PC-9 (cell line): ENCODE results near the gene TTBK1. TPM values are rescaled to one million over a fixed set of nuclear protein-coding genes. Genes with fewer than 3 reads are reported as not detected.

Source experiments
- BruUV-seq: library from RNA; stranded (reverse); fragments of 400-500 nt; replicated peaks from 2 replicates; lab custom pipeline; 2021; lab: Mats Ljungman, UMichigan
- CTCF ChIA-PET: fragments of 300-600 bp; sonication (Branson Sonifier 250); formaldehyde crosslinking; loops from one replicate; lab custom pipeline; 2022; ENCODE audit warnings: antibody characterized with exemption; lab: Charles Lee
- POLR2A ChIA-PET: fragments of 300-600 bp; sonication (Branson Sonifier 250); formaldehyde crosslinking; loops from one replicate; lab custom pipeline; 2022; ENCODE audit warnings: antibody characterized with exemption; ENCODE audit not compliant: unreplicated experiment; lab: Charles Lee
- DNase-seq, 2 experiments: peaks; one replicate each; pipeline versions ENCODE4 v3.0.0 to v3.0.0-alpha.2; 2015 to 2022; ENCODE audit warnings: mixed read lengths in 1 of 2
- H2AFZ ChIP-seq: fragments of 200-600 bp; sonication (generic); 2 replicates; pipeline ENCODE4 v1.8.1; 2017; ENCODE audit warnings: antibody characterized with exemption
- H3F3A ChIP-seq: fragments of 200-600 bp; sonication (generic); 2 replicates; pipeline ENCODE4 v1.8.1; 2017; ENCODE audit warnings: antibody characterized with exemption, mild to moderate bottlenecking, low read depth; ENCODE audit not compliant: insufficient read depth
- H3K27ac ChIP-seq: fragments of 200-600 bp; sonication (generic); 2 replicates; pipeline ENCODE4 v1.6.1; 2016; ENCODE audit warnings: mixed run types
- H3K27me3 ChIP-seq: fragments of 200-600 bp; sonication (generic); 2 replicates; pipeline ENCODE4 v1.6.1; 2016; ENCODE audit warnings: low read depth, mixed run types; ENCODE audit not compliant: insufficient read depth
- H3K36me3 ChIP-seq: fragments of 200-600 bp; sonication (generic); 2 replicates; pipeline ENCODE4 v1.6.1; 2016; ENCODE audit warnings: low read depth, mixed run types
- H3K4me1 ChIP-seq: fragments of 200-600 bp; sonication (generic); replicated peaks from 2 replicates; pipeline ENCODE4 v1.6.1; 2016; ENCODE audit warnings: mixed run types; ENCODE audit not compliant: insufficient read depth
- H3K4me2 ChIP-seq: fragments of 200-600 bp; sonication (generic); 2 replicates; pipeline ENCODE4 v1.6.1; 2017; ENCODE audit warnings: mixed run types
- H3K4me3 ChIP-seq: fragments of 200-600 bp; sonication (generic); 2 replicates; pipeline ENCODE4 v1.6.1; 2016; ENCODE audit warnings: mixed run types
- H3K79me2 ChIP-seq: fragments of 200-600 bp; sonication (generic); 2 replicates; pipeline ENCODE4 v1.6.1; 2017; ENCODE audit warnings: low read depth, mixed run types
- H3K9me2 ChIP-seq: fragments of 200-600 bp; sonication (generic); 2 replicates; pipeline ENCODE4 v1.8.1; 2017; ENCODE audit warnings: mild to moderate bottlenecking; ENCODE audit not compliant: insufficient read depth
- H3K9me3 ChIP-seq: fragments of 200-600 bp; sonication (generic); 2 replicates; pipeline ENCODE4 v1.8.1; 2016; ENCODE audit warnings: low read depth; ENCODE audit not compliant: insufficient read depth
- H4K20me1 ChIP-seq: fragments of 200-600 bp; sonication (generic); 2 replicates; pipeline ENCODE4 v1.8.1; 2017; ENCODE audit not compliant: insufficient read depth
- EZH2 ChIP-seq: fragments of 200-600 bp; sonication (generic); IDR thresholded peaks from 2 replicates; pipeline ENCODE4 v1.8.0; 2017; ENCODE audit warnings: antibody characterized with exemption, low read depth
- intact Hi-C: fragments of 100-400 bp; cut with micrococcal nuclease; formaldehyde crosslinking; loops from one replicate; pipeline ENCODE4 v1.10.0; 2022; ENCODE audit not compliant: unreplicated experiment
- total RNA-seq: library from RNA; stranded (reverse); gene quantifications from 2 replicates; pipeline ENCODE4 v1.2.3, GENCODE V29; 2021
- TF ChIP-seq, protein P1 (sequence below): fragments of 200-600 bp; sonication (generic); conservative IDR thresholded peaks from 2 replicates; pipeline ENCODE4 v1.6.1; 2017; ENCODE audit warnings: mixed run types, antibody characterized with exemption, mild to moderate bottlenecking, moderate library complexity

Gene TTBK1
- total RNA-seq, 1 experiment from 2014 or later: 0.07 TPM

DNA sequence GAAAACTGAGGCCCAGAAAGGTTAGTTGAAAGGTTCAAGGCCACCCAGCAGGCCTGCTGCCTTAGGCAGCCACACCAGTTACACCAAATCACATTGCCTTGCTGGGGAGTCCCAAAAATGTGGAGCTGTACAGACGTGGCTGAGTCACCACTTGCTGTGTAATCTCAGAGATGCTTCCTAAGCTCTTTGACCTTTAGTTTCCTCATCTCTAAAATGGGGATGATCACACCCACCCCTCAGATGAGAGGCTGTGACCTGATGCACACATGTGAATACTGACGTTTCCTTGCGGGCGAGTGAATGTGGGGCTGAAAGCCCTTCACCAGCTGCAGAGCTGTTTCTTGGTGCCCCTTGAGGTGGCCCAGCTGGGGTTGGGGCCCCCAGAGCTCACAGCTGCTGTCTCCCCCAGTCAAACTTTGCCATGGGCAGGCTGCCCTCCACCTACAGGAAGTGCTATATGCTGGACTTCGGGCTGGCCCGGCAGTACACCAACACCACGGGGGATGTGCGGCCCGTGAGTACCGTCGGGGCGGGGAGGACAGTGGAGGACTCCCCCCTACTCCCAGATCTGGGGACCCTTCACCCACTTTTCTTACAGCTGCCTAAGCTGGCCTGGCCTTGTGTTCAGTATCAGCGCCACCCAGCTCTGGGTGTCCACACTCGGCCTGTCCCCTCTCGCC, 11.0 kb downstream of the TTBK1 start:
- Histone ChIP-seq H3K79me2 (no peaks in the 10 kb centered on the region), H3K4me1 (no peaks in the 10 kb centered on the region), H4K20me1 (no peaks in the 10 kb centered on the region), H3K9me2 (no peaks in the 10 kb centered on the region), H3F3A (no peaks in the 10 kb centered on the region; the same call in 1 of the 2 replicates), H3K36me3 (no peaks in the 10 kb centered on the region), H2AFZ (no peak overlapping the region), H3K9me3 (no peaks in the 10 kb centered on the region), H3K4me3 (no peak overlapping the region), H3K27me3 (peaks cover 8% of the 10 kb centered on the region; the same call in 1 of the 2 replicates), H3K27ac (no peak overlapping the region), H3K4me2 (no peak overlapping the region)
- POLR2A ChIA-PET: no interaction called here
- TF ChIP-seq EZH2: no peak
- TF ChIP-seq, protein P1, sequence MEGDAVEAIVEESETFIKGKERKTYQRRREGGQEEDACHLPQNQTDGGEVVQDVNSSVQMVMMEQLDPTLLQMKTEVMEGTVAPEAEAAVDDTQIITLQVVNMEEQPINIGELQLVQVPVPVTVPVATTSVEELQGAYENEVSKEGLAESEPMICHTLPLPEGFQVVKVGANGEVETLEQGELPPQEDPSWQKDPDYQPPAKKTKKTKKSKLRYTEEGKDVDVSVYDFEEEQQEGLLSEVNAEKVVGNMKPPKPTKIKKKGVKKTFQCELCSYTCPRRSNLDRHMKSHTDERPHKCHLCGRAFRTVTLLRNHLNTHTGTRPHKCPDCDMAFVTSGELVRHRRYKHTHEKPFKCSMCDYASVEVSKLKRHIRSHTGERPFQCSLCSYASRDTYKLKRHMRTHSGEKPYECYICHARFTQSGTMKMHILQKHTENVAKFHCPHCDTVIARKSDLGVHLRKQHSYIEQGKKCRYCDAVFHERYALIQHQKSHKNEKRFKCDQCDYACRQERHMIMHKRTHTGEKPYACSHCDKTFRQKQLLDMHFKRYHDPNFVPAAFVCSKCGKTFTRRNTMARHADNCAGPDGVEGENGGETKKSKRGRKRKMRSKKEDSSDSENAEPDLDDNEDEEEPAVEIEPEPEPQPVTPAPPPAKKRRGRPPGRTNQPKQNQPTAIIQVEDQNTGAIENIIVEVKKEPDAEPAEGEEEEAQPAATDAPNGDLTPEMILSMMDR: no peak
- BruUV-seq: no TSS peak
- intact Hi-C loops: no loop called here
- DNase-seq: no peak
- CTCF ChIA-PET: interaction anchor here (0.6 kb wide), 1 partner anchor 447 kb away, joined by 3 read pairs; no protein-coding TSS in a partner anchor

DNA sequence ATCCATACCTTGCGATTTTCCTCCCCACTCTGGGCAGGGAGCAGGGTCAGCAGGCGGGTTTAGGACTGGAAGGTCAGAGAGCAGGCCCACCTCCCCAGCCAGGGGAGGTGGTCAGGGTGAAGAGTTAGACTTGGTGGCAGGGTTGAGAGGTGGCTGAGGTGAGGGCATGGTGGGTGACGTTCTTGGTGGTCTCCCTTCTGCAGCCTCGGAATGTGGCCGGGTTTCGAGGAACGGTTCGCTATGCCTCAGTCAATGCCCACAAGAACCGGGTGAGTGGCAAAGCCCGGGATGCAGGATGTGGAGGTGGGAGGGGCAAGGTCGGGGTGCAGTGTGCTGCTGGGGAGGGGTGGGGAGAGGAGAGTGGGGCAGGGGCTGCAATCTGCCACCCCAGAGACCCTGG, 11.6 kb downstream of the TTBK1 start:
- Histone ChIP-seq H3K27me3 (peaks cover 8% of the 10 kb centered on the region; the same call in 1 of the 2 replicates), H4K20me1 (no peaks in the 10 kb centered on the region), H3K4me3 (no peak overlapping the region), H3K36me3 (no peaks in the 10 kb centered on the region), H3K79me2 (no peaks in the 10 kb centered on the region), H3K9me2 (no peaks in the 10 kb centered on the region), H2AFZ (no peak overlapping the region), H3F3A (no peaks in the 10 kb centered on the region; the same call in 1 of the 2 replicates), H3K4me1 (no peaks in the 10 kb centered on the region), H3K9me3 (no peaks in the 10 kb centered on the region), H3K4me2 (no peak overlapping the region), H3K27ac (no peak overlapping the region)
- no peak for DNase-seq
- intact Hi-C loops: no loop called here
- ChIA-PET POLR2A (no interaction called here), CTCF (no interaction called here)
- no TSS peak for BruUV-seq
- TF ChIP-seq EZH2: no peak

DNA sequence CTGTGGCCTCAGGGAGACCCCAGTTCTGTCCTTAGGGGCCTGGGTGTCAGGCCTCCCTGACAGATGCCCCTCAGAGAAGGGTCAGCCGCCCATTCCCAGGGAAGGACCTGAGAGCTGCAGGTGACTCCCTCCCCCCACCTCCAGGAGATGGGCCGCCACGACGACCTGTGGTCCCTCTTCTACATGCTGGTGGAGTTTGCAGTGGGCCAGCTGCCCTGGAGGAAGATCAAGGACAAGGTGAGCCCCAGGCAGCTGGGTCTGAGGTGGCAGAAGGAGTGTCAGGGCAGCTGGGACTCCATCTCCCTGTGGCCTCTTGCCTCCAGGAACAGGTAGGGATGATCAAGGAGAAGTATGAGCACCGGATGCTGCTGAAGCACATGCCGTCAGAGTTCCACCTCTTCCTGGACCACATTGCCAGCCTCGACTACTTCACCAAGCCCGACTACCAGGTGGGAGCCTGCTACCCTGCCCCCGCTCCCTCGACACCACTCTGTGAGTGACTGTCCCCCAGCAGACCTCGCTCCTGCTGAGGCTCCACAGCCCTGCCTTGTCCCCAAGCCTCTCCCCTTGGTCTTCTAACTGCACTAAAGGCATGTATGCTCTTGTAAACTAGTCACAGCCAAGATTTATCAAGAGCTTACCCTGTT, 12.2 kb downstream of the TTBK1 start:
- intact Hi-C loops: no loop called here
- H3K79me2 ChIP-seq: no peaks in the 10 kb centered on the region
- BruUV-seq: no TSS peak
- DNase-seq: no peak
- no peaks in the 10 kb centered on the region for H3K4me1 ChIP-seq
- H3K36me3 ChIP-seq: no peaks in the 10 kb centered on the region
- H3K27ac ChIP-seq: no peak overlapping the region
- no peak overlapping the region for H2AFZ ChIP-seq
- H3K4me2 ChIP-seq: no peak overlapping the region
- POLR2A ChIA-PET: no interaction called here
- TF ChIP-seq, protein P1: no peak
- TF ChIP-seq EZH2: no peak
- H3K27me3 ChIP-seq: peaks cover 8% of the 10 kb centered on the region; the same call in 1 of the 2 replicates
- H3K4me3 ChIP-seq: no peak overlapping the region
- H3K9me2 ChIP-seq: no peaks in the 10 kb centered on the region
- no peaks in the 10 kb centered on the region for H4K20me1 ChIP-seq
- H3K9me3 ChIP-seq: no peaks in the 10 kb centered on the region
- H3F3A ChIP-seq: no peaks in the 10 kb centered on the region; the same call in 1 of the 2 replicates
- CTCF ChIA-PET: no interaction called here
